K562 (cell line): ENCODE measurements around the gene C22orf39. TPM values are rescaled to one million over a fixed set of nuclear protein-coding genes. Genes with fewer than 3 reads are reported as not detected.
A peak's percentile ranks its signal among the peaks of the same experiment; 100 is the strongest.

Source experiments
- BCLAF1 ChIP-seq, 2 experiments: fragments of 450-650 bp in 1 of 2; IDR thresholded peaks; 2 replicates each; pipeline ENCODE4 v1.6.1; 2011 to 2017; ENCODE audit warnings: low read depth in 2 of 2, antibody characterized with exemption in 1 of 2, borderline replicate concordance in 1 of 2, low read length in 1 of 2, mild to moderate bottlenecking in 1 of 2, mixed read lengths in 1 of 2; ENCODE audit not compliant: control insufficient read depth in 1 of 2
- CBX5 ChIP-seq: IDR thresholded peaks from 2 replicates; pipeline ENCODE4 v1.6.1; 2014; ENCODE audit warnings: low read depth, borderline replicate concordance
- CBX8 ChIP-seq: fragments of 200-600 bp; sonication (generic); IDR thresholded peaks from 2 replicates; pipeline ENCODE4 v1.6.1; 2012; ENCODE audit warnings: borderline replicate concordance, mixed run types, low read depth, mild to moderate bottlenecking, moderate library complexity, mixed read lengths, low read length, control low read depth, inconsistent platforms; ENCODE audit not compliant: poor library complexity, severe bottlenecking; ENCODE audit errors: extremely low read depth
- KHSRP ChIP-seq: fragments of 450-650 bp; IDR thresholded peaks from 2 replicates; pipeline ENCODE4 v1.6.1; 2017
- KLF6 ChIP-seq: fragments of 250-450 bp; sonication (Bioruptor Pico); IDR thresholded peaks from 2 replicates; pipeline ENCODE4 v1.4.0; 2020; ENCODE audit warnings: mild to moderate bottlenecking, moderate library complexity, borderline replicate concordance
- MIER1 ChIP-seq: fragments of 450-650 bp; IDR thresholded peaks from 2 replicates; pipeline ENCODE4 v1.6.1; 2016; ENCODE audit warnings: antibody characterized with exemption, mild to moderate bottlenecking, low read depth
- RHOXF2B ChIP-seq: fragments of 250-450 bp; sonication (Bioruptor Pico); conservative IDR thresholded peaks from 2 replicates; pipeline ENCODE4 v1.5.1; 2021
- SMAD3 ChIP-seq: fragments of 450-650 bp; formaldehyde crosslinking; conservative IDR thresholded peaks from 2 replicates; pipeline ENCODE4 v1.4.0; 2020; ENCODE audit warnings: mild to moderate bottlenecking
- SREBF2 ChIP-seq: sonication (generic); formaldehyde crosslinking; IDR thresholded peaks from 2 replicates; pipeline ENCODE4 v1.4.0; 2020; ENCODE audit warnings: mild to moderate bottlenecking, missing genetic modification reagents
- ZFP36 ChIP-seq: fragments of 150-350 bp; IDR thresholded peaks from 2 replicates; pipeline ENCODE4 v1.6.1; 2018; ENCODE audit warnings: low read length, low read depth; ENCODE audit not compliant: partially characterized antibody
- ZNF224 ChIP-seq: sonication (generic); formaldehyde crosslinking; IDR thresholded peaks from 2 replicates; pipeline ENCODE4 v1.8.0; 2022; ENCODE audit warnings: mild to moderate bottlenecking, missing genetic modification reagents
- ZNF354B ChIP-seq: fragments of 250-450 bp; sonication (Bioruptor Pico); IDR thresholded peaks from 2 replicates; pipeline ENCODE4 v1.4.0; 2020
- ZNF436 ChIP-seq: fragments of 250-450, 450-650 bp; sonication (Bioruptor Pico); formaldehyde crosslinking; IDR thresholded peaks from 2 replicates; pipeline ENCODE4 v1.7.0; 2020; ENCODE audit warnings: mild to moderate bottlenecking
- ZNF717 ChIP-seq: fragments of 250-450 bp; sonication (Bioruptor Pico); IDR thresholded peaks from 2 replicates; pipeline ENCODE4 v1.5.0; 2021
- polyA plus RNA-seq, 8 experiments: library from polyadenylated mRNA; depleted of rRNA in 4 of 8; stranded (reverse) in 5 of 8; unstranded in 3 of 8; fragments of >200 nt; fragmentation: Nextera tagmentation in 2 of 8; fragmentation: Illumina TruSeq in 1 of 8; extraction: Ambion mirVana in 2 of 8; extraction: Trizol in 1 of 8; gene quantifications; 2 replicates each; pipeline versions ENCODE4 v1.2.1 to v1.2.3, GENCODE V29; 2011 to 2014; ENCODE audit warnings: inconsistent platforms in 1 of 8, missing spikeins in 1 of 8
- total RNA-seq, 7 experiments: library from RNA; depleted of rRNA in 6 of 7; stranded (reverse); fragments of >200 nt in 6 of 7; fragmentation: Illumina TruSeq in 2 of 7; extraction: Trizol in 2 of 7; gene quantifications; 2 replicates each; pipeline versions ENCODE4 v1.2.1 to v1.2.3, GENCODE V29; 2011 to 2021; ENCODE audit warnings: low replicate concordance in 1 of 7
- TF ChIP-seq, protein P1 (sequence below), 2 experiments: IDR thresholded peaks; 2 replicates each; pipeline ENCODE4 v1.6.1; 2012; ENCODE audit warnings: improper control_type of control experiment in 2 of 2, low read depth in 2 of 2, low read length in 2 of 2, borderline replicate concordance in 1 of 2

Gene C22orf39
- total and polyA plus RNA-seq, 9 of the 15 experiments (the other 6 are each of a cell fraction or from before 2014, with no cell fraction given) = 20.4 to 139 (median 66.8) TPM

DNA sequence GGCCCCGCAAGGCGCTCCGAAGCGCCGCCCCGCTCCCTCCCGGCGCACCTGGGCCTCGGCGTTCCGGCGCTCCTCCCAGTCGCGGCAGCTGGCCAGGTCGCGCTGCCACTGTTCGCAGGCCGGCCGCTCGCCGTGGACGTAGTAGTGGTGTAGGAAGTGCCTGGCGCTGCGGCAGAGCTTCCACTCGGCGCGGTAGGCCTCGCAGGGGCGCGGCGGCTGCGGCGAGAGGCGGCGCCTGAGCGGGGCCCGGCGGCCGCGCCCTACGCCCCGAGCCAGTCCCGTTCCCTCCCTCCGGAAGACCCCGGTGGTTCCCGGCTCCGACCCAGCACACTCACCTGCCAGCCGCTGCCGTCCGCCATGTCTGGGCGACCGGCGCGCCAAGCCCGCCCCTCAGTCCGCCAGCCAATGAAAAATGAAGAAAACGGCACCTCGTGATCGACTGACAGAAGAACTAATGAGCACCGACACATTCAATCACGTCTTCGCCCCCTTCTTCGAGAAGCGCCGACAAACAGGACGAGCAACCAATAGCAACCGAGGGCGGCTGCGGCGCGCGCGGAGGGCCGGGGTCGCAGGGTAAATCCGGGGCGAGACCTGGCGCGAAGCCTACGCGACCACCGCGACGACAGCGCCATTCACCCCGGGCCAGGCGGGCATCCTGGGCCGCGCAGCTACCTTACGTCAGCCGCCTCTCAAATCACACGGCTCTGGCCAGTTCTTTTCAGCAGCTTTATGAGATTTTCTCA is at the start of gene C22orf39 (continued):
- TF ChIP-seq CBX8 (no peak), ZFP36 (no peak), BCLAF1 (IDR thresholded peaks at IDR 0.05; ENCODE audit: borderline replicate concordance in 1 of 2, control insufficient read depth in 1 of 2, low read depth in 2 of 2, low read length in 1 of 2) (0 out of 4 replicates have a peak, but pooled peaks of 1 of the 2 experiments have one; percentile 59), KHSRP (no peak), KLF6 (CRISPR knock-in tag) (no peak), ZNF224 (CRISPR knock-in tag) (no peak), MIER1 (no peak), ZNF354B (CRISPR knock-in tag) (no peak), ZNF436 (no peak), RHOXF2B (CRISPR knock-in tag) (no peak; the same call in none of the 2 replicates), CBX5 (no peak), ZNF717 (CRISPR knock-in tag) (no peak), SMAD3 (peak; percentile 61; the same call in 1 of the 2 replicates), SREBF2 (CRISPR knock-in tag) (no peak)
- TF ChIP-seq, protein P1, sequence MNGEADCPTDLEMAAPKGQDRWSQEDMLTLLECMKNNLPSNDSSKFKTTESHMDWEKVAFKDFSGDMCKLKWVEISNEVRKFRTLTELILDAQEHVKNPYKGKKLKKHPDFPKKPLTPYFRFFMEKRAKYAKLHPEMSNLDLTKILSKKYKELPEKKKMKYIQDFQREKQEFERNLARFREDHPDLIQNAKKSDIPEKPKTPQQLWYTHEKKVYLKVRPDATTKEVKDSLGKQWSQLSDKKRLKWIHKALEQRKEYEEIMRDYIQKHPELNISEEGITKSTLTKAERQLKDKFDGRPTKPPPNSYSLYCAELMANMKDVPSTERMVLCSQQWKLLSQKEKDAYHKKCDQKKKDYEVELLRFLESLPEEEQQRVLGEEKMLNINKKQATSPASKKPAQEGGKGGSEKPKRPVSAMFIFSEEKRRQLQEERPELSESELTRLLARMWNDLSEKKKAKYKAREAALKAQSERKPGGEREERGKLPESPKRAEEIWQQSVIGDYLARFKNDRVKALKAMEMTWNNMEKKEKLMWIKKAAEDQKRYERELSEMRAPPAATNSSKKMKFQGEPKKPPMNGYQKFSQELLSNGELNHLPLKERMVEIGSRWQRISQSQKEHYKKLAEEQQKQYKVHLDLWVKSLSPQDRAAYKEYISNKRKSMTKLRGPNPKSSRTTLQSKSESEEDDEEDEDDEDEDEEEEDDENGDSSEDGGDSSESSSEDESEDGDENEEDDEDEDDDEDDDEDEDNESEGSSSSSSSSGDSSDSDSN (IDR thresholded peaks at IDR 0.05; ENCODE audit: borderline replicate concordance in 1 of 2, low read depth in 2 of 2, low read length in 2 of 2) = no peak
